Skeletal muscle cell (primary cell): ENCODE measurements around the gene TPM4.
"Not testable (repeated sequence)": the region's sequence is repeated elsewhere in the genome, so short reads cannot be mapped to it uniquely, and the experiment has no call there.

ENCODE experiments used
- DNase-seq: peaks from one replicate; pipeline ENCODE4 v3.0.0-alpha.2; 2010; ENCODE audit warnings: low read depth
- H3K4me3 ChIP-seq: 2 replicates; pipeline ENCODE4 v1.5.1; 2011; ENCODE audit warnings: low read depth, mild to moderate bottlenecking, control low read depth, low read length, moderate library complexity

The TPM4 gene

DNA sequence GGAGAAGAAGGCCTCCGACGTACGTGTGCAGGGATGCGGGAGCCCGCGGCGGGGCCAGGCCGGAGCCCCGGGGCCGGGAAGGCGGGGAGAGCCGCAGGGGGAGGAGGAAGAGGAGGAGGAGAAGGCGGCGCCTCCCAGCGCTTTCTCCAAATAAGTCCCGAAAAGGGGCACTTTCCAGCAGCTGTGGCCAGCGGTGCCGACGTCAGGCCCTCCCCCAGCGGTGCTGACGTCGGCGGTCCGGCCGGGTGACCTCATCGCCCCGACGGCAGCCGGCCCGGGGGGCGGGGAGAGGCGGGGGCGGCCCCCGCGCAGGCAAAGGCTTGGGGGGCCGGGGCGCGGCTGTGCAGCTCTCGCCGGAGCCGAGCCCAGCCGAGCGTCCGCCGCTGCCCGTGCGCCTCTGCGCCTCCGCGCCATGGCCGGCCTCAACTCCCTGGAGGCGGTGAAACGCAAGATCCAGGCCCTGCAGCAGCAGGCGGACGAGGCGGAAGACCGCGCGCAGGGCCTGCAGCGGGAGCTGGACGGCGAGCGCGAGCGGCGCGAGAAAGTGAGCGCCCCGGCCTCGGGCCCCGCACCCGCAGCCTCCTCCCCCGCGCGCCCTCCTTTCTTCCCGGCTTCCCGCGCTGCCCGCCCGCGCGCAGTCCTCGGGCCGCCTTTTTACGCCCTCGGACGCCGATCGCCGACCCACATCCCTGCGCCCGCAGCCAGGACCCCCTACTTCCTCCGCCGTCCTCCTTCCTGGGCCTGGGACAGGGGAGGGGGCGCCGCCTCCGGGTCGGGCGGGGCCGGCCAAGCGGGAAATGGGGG is at the start of gene TPM4:
Gene TPM4, plus strand, starts transcription at position 342 of the 804 bp plus-strand sequence. Its CDS starts 71 bp downstream, at position 413.
- peak within 1 kb of the TSS; percentile 77 for H3K4me3 ChIP-seq
- DNase-seq, result peak; percentile 92

DNA sequence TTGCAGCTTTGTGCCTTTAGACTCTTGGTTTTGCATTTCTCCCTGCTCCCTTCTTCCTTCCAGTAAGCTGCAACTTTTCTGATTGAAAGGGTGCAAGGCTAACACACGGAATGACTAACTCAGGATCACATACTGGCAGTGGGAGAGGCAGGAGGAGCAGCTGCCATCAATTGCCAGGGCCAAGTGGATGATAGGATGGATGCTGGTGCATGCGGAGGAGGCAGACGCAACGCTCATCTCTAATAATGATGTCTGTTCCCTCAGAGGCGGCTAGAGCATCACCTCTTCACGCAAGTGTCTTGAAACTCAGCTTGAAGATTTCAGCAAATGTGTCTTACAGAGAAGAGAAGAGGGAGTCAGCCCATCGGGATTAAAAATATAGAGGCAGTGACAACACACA is 49.5 kb upstream of the TPM4 start:
- no peak overlapping the region for H3K4me3 ChIP-seq

DNA sequence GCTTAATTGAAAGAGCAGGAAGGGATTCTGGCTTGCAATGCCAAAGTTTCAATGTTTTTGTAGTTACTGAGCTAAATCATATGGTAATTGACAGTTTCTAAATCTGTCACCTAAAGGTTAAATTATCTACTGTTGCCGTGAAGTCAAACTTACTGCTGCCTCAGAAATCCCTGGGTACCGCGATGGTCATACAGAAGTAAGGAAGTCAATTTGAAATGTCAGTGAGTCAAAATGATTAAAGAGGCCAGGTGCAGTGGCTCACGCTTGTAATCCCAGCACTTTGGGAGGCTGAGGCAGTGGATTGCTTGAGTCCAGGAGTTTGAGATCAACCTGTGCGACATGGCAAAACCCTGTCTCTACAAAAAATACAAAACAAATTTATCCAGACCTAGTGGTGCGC is 48.8 kb upstream of the TPM4 start:
- no peak overlapping the region for H3K4me3 ChIP-seq
- DNase-seq, result no peak

More for the DNA sequence above, 49.5 kb upstream of the TPM4 start:
- no peak for DNase-seq

DNA sequence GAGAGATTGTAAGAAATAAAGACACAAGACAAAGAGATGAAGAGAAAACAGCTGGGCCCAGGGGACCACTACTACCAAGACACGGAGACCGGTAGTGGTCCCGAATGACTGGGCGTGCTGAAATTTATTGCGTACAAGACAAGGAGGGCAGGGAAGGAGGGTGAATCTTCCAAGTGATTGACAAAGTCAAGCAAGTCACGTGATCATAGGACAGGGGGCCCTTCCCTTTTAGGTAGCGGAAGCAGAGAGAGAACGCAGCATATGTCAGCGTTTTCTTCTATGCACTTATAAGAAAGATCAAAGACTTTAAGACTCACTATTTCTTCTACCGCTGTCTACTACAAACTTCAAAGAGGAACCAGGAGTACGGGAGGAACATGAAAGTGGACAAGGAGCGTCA is 46.1 kb upstream of the TPM4 start:
- H3K4me3 ChIP-seq, DNase-seq: not testable (repeated sequence)

DNA sequence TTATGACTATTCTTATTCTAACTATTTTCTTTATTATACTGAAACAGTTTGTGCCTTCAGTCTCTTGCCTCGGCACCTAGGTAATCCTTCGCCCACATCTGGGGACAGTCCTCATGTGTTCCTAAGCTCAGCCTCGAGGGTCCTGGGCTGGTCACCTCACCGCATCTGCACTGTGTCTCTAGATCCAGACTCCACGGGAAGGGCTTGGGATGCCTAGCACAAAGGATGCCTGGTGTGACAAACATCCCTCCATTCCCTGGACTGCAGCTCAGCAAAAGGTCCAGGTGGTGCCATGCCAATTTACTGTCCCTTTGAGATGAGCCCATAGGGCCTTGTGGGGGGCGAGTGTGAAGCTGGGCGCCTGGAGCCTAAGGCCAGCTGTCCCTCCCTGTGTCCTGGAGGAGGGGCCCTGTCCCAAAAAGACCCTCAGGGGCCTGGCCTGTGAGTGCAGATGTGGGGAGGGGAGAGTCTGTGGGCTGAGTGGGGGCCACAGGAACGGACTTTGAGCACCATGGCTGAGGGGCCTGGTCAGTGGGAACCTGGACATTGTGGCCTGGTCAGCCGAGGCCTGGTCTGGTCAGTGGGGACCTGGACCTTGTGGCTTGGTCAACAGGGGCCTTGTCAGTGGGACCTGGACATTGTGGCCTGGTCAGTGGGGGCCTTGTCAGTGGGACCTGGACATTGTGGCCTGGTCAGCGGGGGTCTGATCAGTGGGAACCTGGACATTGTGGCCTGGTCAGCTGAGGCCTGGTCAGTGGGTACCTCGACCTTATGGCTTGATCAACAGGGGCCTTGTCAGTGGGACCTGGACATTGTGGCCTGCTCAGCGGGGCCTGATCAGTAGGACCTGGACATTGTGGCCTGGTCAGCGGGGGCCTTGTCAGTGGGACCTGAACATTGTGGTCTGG is 45.1 kb upstream of the TPM4 start:
- DNase-seq, result no peak
- no peak overlapping the region for H3K4me3 ChIP-seq

DNA sequence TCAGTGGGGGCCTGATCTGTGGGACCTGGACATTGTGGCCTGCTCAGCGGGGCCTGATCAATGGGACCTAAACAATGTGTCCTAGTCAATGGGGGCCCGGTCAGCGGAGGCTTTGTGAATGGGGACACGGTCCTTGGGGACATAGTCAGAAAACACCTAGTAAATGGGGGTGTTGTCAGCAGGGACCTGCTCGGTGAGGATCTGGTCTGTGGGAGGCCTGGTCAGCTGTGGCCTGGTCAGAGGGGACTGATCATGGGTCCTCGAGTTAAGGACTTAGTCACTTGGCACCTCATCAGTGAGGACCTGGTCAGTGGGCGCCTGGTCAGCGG is 44.5 kb upstream of the TPM4 start:
- no peak overlapping the region for H3K4me3 ChIP-seq
- no peak for DNase-seq

DNA sequence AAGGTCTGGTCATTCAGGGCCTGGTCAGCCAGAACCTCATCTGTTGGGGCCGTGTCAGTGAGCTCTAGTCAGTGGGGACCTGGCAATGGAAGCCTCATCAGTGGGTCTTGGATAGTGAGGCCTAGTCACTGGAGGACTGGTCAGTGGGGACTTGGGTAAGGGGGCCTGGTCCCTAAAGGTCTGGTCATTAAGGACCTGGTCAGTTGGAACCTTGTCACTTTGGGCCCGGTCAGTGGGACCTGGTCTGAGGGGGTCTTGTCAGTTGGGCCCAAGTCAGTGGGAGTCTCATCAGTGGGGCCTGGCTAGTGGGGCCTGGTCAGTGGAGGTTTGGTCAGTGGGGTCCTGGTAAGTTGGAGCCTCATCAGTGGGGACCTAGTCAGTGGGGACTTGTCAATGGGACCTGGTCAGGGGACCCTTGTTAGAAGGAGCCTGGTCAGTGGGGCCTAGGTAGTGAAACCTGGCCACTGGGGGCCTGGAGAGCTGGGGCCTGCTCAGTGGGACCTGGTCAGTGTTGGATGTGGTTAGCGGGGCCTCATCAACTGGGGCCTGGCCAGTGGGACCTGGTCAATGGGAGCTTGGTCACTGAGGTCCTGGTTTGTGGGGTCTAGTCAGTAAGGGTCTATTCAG is 43.7 kb upstream of the TPM4 start:
- DNase-seq, result no peak

DNA sequence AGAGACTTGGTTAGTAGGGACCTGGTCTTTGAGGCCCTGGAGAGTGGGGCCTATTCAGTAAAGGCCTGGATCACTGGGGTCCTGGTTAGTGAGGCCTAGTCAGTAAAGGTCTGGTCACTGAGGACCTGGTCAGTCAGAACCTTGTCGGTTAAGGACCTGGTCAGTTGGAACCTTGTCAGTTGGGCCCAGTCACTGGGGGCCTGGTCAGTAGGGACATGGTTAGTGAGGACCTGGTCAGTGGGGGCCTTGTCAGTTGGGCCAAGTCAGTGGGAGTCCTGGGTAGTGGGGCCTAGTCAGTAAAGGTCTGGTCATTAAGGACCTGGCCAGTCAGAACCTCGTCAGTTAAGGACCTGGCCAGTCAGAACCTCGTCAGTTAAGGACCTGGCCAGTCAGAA is 43.2 kb upstream of the TPM4 start:
- no peak for DNase-seq
- H3K4me3 ChIP-seq, result no peak overlapping the region

More for the DNA sequence above, 43.7 kb upstream of the TPM4 start:
- no peak overlapping the region for H3K4me3 ChIP-seq

DNA sequence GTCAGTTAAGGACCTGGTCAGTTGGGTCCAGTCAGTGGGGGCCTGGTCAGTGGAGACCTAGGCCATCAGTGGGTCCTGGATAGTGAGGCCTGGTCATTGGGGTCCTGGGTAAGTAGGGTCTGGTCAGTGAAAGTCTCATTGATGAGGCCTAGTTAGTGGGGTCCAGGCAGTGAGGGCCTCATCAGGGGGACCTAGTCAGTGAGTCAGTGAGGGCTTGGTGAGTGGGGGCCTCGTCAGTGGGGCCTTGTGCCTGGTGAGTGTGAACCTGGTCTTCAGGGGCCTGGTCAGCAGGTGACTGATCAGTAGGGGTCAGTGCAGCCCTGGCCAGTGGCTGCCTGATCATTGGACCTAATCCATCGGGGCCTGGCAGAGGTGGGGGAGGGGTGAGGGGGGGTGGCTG is 42.6 kb upstream of the TPM4 start:
- no peak overlapping the region for H3K4me3 ChIP-seq
- DNase-seq, result no peak

DNA sequence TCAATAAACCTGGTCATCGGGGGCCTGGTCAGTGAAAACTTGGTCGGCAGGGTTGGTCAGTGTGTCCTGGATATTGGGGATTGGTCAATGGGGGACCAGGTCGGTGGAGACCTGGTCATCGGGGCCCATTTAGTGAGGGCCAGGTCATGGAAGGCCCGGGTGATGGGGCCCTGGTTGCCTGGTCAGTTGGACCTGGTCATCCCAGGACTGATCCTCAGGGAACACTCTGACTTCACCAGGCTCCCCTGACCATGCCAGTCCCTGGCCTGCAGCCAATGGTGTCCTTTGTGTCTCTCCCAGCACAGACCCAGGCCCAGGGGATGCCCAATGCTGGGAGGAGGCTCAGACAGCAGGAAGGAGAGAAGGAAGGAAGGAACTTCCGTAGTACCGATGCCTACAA is 42.1 kb upstream of the TPM4 start:
- no peak overlapping the region for H3K4me3 ChIP-seq
- no peak for DNase-seq

DNA sequence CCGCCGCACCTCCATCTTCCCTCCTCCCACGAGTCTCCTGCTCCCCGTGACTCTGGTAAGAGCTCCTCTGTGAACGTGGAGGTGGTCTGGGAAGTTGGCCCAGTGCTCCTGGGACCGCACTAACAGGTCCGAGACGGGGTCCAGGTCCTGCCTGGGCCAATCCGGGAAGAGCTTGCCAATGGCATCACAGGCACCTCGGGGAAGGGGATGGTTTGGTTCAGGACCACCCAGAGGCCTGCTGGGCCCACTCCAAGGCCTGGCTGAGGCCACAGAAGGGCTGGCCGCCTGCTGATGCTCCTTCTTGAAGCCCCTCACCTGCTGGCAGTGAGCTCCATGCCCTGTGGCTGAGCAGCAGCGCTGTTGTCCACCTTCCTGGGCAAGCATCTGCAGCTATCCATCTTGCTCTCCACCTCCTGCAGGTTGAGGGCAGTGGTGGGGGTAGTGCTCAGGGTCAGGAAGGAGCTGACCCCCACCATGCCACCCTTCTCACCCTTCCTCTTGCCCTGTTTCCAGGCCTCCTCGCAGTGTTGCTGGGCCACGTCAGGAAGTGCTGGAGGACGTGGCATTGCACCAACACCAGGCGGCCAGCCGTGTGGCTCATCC is 41.2 kb upstream of the TPM4 start:
- H3K4me3 ChIP-seq, result no peak overlapping the region
- DNase-seq, result no peak

DNA sequence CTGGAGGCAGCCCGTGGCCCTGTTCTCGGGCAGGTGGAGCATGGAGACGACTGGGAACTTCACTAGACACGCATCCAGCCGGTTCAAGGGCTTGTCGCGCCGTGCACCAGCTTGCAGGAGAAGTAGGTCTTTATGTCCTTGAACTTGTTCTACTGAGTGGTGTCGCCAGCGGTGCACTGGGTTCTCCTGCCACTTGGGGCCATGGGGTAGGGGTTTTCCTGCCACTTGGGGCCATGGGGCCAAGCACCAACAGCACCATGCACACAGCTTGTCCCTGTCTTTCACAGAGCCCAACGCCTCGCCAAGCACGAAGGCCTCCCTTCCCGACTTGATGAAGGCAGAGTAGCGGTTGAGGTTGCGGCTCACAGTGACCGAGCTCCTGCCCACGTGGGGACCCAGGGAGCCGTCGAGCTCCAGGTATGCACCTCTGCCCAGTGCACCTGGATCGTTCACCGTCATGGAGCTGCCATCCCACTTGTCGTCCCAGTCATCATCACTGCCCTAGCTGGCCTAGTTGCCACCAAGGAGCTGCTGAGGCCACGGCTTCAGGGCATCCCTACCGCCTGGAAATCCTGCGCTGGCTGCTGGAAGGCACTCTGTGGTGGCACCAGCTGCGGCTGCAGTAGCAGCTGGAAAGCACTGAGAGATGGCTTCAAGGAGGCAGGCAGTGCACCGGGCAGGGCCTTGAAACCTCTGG is 40.5 kb upstream of the TPM4 start:
- H3K4me3 ChIP-seq, result no peak overlapping the region
- no peak for DNase-seq

DNA sequence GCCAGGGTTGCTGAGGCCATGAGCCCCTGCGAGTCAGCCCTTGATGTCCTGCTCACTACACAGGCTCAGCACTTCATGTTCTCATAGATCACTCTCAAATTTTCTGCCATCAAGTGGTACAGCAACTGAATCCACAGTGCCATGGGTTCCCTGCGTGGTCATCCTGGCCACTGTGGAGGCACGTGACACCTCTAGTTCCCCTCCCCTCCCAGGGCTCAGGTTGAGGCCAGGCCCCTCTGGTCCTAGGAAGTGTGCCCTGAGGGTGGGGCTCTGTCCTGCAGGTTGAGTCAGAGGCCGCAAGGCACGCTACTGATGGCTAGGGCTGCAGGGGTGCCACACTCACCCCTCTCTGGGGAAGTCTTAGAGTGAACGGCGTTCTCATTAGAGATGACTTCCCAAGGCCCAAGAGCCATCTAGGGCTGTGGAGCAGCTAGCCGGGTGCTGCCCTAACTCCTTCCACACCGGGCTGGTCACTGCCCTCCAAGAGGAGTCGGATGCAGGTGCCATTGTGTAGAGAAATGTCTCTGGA is 39.8 kb upstream of the TPM4 start:
- H3K4me3 ChIP-seq, result no peak overlapping the region
- DNase-seq, result no peak

DNA sequence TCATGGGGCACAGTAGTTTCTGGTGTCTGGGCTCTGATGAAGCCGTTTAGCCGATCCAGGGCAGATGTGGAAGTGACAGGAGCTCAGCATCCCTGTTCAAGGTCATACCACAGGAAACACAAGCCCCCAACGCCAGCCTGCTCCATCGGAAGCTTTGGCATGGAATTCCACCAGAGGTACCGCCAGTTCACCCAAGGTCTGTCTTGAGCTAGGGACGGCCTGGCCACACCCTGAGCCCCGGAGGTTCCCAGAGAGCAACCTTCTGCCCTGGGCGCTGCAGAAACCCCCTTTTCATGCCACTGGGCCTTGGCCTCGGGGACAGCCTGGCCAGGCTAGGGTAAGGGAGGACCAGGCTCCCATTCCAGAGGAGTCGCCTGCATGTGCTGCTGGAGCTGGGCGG is 39.4 kb upstream of the TPM4 start:
- DNase-seq, result no peak
- H3K4me3 ChIP-seq, result no peak overlapping the region

DNA sequence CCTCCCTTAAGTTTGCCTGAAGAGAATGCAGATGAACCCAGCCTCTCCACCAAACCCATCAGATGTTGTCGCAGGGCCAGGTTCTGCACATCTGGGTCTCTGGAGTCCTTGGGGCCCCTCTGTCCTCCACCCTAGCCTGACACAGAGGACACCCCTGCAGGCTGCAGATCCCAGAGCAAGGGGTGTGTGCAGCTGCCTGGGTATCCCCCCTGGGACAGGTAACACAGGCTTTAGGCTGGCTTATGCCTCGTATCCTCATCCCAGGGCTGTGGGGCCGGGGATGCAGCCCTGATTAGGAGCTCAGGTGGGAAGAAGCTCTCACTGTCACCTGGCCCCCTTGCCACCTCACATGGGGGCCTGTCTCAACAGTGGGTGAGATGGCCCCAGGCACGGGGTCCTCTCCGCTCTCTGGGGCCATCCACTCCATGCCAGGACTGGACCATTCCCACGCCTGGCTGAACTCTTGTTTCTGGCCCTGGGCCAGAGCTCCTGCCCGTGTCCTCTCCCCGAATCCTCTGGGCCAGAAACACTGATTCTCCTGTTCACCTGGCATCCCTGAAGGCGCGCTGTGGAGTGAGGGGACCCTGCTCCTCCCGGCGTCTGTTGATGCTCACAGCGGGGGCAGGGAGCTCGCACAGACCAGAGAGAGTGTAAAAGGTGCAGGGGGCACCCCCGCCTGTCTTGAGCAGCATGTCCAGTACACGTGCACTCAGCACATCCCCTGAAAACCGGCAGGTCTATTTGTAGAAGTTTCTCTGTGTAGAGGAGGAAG is 38.7 kb upstream of the TPM4 start:
- no peak for DNase-seq
- H3K4me3 ChIP-seq, result no peak overlapping the region

DNA sequence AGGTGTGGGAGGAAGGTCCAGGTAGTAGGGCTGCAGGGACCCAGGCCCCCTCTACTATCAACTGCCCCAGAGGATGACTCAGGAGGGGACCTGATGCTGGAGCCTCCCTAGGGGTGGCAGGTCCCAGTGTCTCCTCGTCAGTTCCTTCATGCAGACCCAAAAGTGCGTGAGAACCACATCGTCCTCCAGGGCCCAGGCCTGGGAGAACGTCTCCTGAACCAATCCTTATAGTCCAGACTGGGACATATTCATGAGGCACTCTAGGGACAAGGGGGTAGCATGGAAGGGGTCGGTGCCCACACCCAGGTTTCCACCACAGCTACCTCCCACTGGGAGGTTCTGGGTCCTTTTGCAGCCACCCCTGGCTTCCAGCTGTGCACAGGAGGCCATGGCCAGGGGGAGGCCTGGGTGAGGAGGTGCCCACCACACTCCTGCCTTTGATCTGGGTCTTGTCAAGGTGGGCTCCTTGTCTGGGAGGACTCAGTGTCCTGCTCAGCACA is 38.0 kb upstream of the TPM4 start:
- DNase-seq, result no peak
- no peak overlapping the region for H3K4me3 ChIP-seq

DNA sequence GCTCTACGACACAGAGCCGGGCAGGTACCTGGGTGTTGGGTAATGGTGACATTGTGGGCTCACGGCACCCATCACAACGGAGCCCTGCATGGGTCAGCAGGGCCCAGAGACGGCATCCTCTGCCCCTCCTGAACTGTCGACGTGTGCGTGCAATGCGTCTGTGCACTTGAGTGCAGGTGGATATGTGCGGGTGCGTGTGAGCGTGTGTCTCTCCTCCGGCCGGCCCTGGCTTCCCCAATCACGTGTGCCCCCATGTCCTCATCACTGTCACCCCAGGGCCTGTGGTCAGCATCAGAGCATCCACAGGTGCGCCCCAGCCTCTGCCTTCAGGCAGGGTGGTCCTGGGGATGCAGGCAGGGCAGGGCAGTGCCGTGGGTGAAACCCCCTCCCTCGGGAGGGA is 37.2 kb upstream of the TPM4 start:
- H3K4me3 ChIP-seq, result no peak overlapping the region
- DNase-seq, result no peak

DNA sequence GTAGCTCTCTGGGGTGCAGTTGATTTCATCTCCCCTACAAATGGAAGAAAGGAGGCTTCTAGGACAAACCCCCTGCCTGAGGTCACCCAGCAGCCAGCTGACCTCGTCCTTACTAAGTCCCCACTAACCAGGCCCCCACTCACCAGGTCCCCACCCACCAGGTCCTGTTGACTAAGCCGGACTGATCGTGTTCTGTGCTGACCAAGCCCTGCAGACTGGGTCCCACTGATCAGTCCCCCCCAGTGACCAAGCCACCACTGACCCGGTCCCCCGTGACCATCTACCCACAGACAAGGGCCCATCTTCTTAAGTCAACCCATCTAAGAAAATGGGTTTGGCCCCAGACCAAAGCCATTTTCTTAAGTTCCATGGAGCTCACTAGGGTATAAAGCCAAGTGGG is 36.8 kb upstream of the TPM4 start:
- no peak for DNase-seq
- no peak overlapping the region for H3K4me3 ChIP-seq
